ENCODE results near the gene GIPC1.

DNA sequence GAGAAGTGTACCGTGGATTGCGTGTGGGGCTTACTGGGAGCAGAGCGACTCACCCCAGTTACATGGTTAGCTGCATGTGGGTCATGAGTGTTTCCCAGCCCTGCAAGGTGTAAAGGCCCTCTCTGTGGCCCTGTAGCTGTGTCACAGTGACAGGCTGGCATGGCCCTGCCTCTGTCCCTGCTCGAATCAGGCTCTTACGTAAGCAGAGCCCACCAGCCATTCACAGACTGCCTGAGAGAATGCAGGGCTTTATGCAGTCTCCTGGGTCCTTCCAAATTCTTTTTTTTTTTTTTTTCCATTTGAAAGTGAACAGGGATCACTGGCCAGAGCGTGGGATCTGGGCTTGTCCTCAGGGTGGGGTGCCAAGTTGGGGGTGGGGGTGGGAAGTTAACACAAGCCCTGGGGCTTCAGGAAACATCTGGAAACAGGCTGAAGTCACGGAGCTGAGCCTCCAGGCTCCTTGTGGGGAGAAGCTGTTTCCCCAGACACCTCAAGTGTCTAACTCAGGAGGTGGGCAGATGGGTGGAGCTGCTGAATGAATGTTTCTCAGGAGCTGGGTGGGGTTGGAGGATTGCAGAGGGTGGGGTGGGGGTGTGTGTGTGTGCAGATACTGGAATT is 46.9 kb upstream of the GIPC1 start:
- TF ChIP-seq MXI1 (IDR thresholded peaks at IDR 0.05; ENCODE audit: low read depth, low read length) (no peak), GATA2 (CRISPR knock-in tag; IDR thresholded peaks at IDR 0.05) (no peak), TAF1 (IDR thresholded peaks at IDR 0.05; ENCODE audit: control insufficient read depth, extremely low read depth, insufficient read depth, low read length, severe bottlenecking) (no peak), L3MBTL2 (IDR thresholded peaks at IDR 0.05) (no peak), LCOR (CRISPR knock-in tag; IDR thresholded peaks at IDR 0.05) (no peak), ARNT (IDR thresholded peaks at IDR 0.05) (no peak)
- TF ChIP-seq, protein P1, sequence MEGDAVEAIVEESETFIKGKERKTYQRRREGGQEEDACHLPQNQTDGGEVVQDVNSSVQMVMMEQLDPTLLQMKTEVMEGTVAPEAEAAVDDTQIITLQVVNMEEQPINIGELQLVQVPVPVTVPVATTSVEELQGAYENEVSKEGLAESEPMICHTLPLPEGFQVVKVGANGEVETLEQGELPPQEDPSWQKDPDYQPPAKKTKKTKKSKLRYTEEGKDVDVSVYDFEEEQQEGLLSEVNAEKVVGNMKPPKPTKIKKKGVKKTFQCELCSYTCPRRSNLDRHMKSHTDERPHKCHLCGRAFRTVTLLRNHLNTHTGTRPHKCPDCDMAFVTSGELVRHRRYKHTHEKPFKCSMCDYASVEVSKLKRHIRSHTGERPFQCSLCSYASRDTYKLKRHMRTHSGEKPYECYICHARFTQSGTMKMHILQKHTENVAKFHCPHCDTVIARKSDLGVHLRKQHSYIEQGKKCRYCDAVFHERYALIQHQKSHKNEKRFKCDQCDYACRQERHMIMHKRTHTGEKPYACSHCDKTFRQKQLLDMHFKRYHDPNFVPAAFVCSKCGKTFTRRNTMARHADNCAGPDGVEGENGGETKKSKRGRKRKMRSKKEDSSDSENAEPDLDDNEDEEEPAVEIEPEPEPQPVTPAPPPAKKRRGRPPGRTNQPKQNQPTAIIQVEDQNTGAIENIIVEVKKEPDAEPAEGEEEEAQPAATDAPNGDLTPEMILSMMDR (IDR thresholded peaks at IDR 0.05 in 2 of 3, conservative IDR thresholded peaks at IDR 0.05 in 1 of 3; ENCODE audit: insufficient read depth in 2 of 3, low read depth in 1 of 3, low read length in 3 of 3), result no peak

Measured in K562 (cell line).